Measurements from ENCODE around the gene CNKSR3. TPM values are rescaled to one million over a fixed set of nuclear protein-coding genes. Genes with fewer than 3 reads are reported as not detected.

The CNKSR3 gene
- total RNA-seq, 4 donors from 2014 or later, result 7.6 to 29.6 (median 12.4) TPM

DNA sequence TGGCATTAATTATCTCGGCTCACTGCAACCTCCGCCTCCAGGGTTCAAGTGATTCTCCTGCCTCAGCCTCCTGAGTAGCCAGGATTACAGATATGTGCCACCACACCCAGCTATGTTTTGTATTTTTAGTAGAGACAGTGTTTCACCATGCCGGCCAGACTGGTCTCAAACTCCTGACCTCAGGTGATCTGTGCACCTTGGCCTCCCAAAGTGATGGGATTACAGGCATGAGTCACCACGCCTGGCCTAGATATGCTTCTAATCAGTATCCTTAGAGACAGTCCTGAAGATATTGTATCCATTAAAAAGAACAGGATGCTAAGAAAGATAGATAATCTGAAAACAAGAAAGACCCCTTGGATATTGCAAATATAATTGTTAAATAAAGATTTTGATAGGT, 150.8 kb downstream of the CNKSR3 start:
- no peaks in the 10 kb centered on the region for H3K36me3 ChIP-seq
- TF ChIP-seq POLR2A (IDR thresholded peaks at IDR 0.05), result no peak
- TF ChIP-seq, protein P1, sequence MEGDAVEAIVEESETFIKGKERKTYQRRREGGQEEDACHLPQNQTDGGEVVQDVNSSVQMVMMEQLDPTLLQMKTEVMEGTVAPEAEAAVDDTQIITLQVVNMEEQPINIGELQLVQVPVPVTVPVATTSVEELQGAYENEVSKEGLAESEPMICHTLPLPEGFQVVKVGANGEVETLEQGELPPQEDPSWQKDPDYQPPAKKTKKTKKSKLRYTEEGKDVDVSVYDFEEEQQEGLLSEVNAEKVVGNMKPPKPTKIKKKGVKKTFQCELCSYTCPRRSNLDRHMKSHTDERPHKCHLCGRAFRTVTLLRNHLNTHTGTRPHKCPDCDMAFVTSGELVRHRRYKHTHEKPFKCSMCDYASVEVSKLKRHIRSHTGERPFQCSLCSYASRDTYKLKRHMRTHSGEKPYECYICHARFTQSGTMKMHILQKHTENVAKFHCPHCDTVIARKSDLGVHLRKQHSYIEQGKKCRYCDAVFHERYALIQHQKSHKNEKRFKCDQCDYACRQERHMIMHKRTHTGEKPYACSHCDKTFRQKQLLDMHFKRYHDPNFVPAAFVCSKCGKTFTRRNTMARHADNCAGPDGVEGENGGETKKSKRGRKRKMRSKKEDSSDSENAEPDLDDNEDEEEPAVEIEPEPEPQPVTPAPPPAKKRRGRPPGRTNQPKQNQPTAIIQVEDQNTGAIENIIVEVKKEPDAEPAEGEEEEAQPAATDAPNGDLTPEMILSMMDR (IDR thresholded peaks at IDR 0.05), result no peak
- no peak for DNase-seq
- intact Hi-C loops (cut with DNase I; ENCODE audit: low total_unique reads), result no loop called here
- H3K4me1 ChIP-seq, result no peaks in the 10 kb centered on the region
- no peak overlapping the region for H3K4me3 ChIP-seq
- no peaks in the 10 kb centered on the region for H3K27me3 ChIP-seq
- H3K9me3 ChIP-seq, result no peaks in the 10 kb centered on the region
- H3K27ac ChIP-seq, result no peak overlapping the region

DNA sequence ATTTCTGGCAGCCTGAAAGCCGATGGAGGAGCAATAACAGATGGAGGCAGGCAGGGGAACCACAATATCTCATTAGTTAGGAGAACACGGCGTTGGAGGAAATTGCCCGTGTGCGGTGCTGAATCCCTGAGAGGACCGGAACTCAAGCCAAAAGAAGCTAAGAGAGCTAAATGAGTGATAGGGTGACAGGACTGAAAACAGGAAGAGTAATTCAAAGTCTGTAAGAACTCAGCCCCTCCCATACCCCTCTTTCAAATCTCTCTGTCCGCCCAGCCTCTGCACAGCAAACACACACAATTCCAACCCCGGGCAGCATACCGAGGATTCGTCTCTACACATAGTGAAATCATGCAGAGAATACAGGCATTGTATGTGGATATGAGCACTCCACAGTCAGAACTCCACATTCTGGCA, 151.3 kb downstream of the CNKSR3 start:
- Histone ChIP-seq H3K4me3 (no peak overlapping the region), H3K27ac (no peak overlapping the region), H3K36me3 (no peaks in the 10 kb centered on the region), H3K9me3 (no peaks in the 10 kb centered on the region), H3K4me1 (no peaks in the 10 kb centered on the region), H3K27me3 (no peaks in the 10 kb centered on the region)
- TF ChIP-seq, protein P1 (IDR thresholded peaks at IDR 0.05), result no peak
- TF ChIP-seq POLR2A (IDR thresholded peaks at IDR 0.05), result no peak
- intact Hi-C loops (cut with DNase I; ENCODE audit: low total_unique reads), result no loop called here
- no peak for DNase-seq

DNA sequence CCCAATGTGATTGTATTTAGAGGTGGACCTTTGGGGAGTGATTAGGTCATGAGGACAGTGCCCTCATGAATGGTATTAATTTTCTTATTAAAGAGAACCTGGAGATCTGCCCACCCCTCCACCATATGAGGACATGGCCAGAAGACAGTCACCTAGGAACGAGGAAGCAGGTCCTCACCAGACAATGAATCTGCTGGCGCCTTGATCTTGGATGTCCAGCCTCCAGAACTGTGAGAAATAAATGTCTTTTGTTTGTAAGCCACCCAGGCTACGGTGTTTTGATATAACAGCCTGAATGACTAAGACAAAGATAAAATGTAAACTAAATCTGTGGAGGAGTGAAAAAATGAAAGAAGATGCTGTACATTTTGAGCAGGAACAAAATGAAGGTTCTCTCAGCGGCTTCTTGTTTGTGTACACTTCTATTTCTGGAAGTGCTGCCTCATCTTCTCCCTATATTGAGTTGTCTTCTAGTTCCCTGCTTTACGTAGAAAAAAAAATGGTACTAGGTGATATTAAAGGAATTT, 152.4 kb downstream of the CNKSR3 start:
- Histone ChIP-seq H3K27me3 (no peaks in the 10 kb centered on the region), H3K36me3 (no peaks in the 10 kb centered on the region), H3K4me3 (no peak overlapping the region), H3K27ac (no peak overlapping the region), H3K9me3 (no peaks in the 10 kb centered on the region), H3K4me1 (no peaks in the 10 kb centered on the region)
- TF ChIP-seq POLR2A (IDR thresholded peaks at IDR 0.05), result no peak
- TF ChIP-seq, protein P1 (IDR thresholded peaks at IDR 0.05), result no peak
- intact Hi-C loops (cut with DNase I; ENCODE audit: low total_unique reads), result no loop called here
- no peak for DNase-seq

DNA sequence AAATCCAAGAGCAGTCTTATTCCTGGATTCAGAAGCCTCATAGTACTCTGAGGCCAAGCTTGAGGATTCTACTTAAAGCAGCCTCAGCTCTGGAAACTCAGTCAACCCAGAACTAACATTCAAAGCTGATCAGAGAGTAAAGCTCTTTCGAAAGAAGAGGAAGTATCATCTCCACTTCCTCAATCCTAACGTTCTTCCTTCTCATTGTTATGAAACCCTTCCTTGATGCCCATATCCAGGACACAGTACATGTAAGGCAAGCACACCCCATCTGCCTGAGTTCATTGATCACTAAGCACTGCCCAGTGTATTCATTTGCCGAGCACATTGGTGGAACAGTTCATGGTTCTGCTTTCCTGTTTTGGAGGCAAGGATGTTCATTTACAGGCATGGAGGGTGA, 153.8 kb downstream of the CNKSR3 start, which contains the start of gene IPCEF1:
Gene IPCEF1, minus strand, starts transcription at position 114 of the 400 bp plus-strand sequence. CDS start 90,856 bp downstream, outside the sequence.
- Histone ChIP-seq H3K4me3 (no peak within 1 kb of the TSS), H3K27me3 (no peaks in the 10 kb centered on the region), H3K4me1 (no peaks in the 10 kb centered on the region), H3K36me3 (no peaks in the 10 kb centered on the region), H3K27ac (no peak within 1 kb of the TSS), H3K9me3 (no peaks in the 10 kb centered on the region)
- intact Hi-C loops (cut with DNase I; ENCODE audit: low total_unique reads), result no loop called here
- no peak for DNase-seq
- TF ChIP-seq POLR2A (IDR thresholded peaks at IDR 0.05), result no peak
- TF ChIP-seq, protein P1 (IDR thresholded peaks at IDR 0.05), result no peak

DNA sequence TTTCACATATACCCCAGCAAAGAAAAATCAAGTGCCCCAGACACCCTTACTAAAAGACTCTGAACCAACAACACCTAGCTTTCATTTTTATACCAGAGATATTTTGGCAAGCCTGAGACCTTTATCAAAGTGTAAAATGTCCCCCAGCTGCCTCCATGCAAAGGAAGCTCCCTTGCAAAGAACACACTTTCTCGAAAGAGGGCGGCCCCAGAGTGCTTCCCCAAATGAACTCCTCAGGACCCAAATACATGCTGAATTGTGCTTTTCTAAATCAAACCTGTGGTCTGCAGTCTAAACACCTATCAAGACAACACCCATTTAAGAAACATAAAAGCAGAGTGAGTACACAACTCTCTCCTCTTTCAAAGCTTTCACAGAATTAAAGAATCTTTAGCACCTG, 154.4 kb downstream of the CNKSR3 start:
- H3K4me1 ChIP-seq, result no peaks in the 10 kb centered on the region
- intact Hi-C loops (cut with DNase I; ENCODE audit: low total_unique reads), result no loop called here
- no peak for DNase-seq

More for the DNA sequence above, 154.4 kb downstream of the CNKSR3 start:
- no peak for TF ChIP-seq POLR2A (IDR thresholded peaks at IDR 0.05)
- TF ChIP-seq, protein P1 (IDR thresholded peaks at IDR 0.05), result no peak
- Histone ChIP-seq H3K36me3 (no peaks in the 10 kb centered on the region), H3K27ac (no peak overlapping the region), H3K27me3 (no peaks in the 10 kb centered on the region), H3K9me3 (no peaks in the 10 kb centered on the region), H3K4me3 (no peak overlapping the region)

Data from uterus (tissue), 4 donors.